HFFc6 (cell line): ENCODE data around the gene MNX1. TPM values are rescaled to one million over a fixed set of nuclear protein-coding genes. Genes with fewer than 3 reads are reported as not detected.

Experiments
- DNase-seq: peaks from one replicate; pipeline ENCODE4 v3.0.0-alpha.2; 2018
- H3K27ac Mint-ChIP-seq: 2 replicates; pipeline ENCODE4 v1.8.0; 2020; ENCODE audit warnings: mild to moderate bottlenecking, mixed read lengths
- H3K27me3 Mint-ChIP-seq: 2 replicates; pipeline ENCODE4 v1.8.0; 2021; ENCODE audit warnings: mild to moderate bottlenecking, moderate library complexity, mixed read lengths; ENCODE audit not compliant: insufficient read depth
- H3K36me3 Mint-ChIP-seq: 2 replicates; pipeline ENCODE4 v1.8.0; 2021; ENCODE audit warnings: low read depth, mixed read lengths
- H3K4me1 Mint-ChIP-seq: 2 replicates; pipeline ENCODE4 v1.8.0; 2020; ENCODE audit warnings: low read depth, mixed read lengths
- H3K4me3 Mint-ChIP-seq: 2 replicates; pipeline ENCODE4 v1.8.0; 2020; ENCODE audit warnings: mild to moderate bottlenecking, moderate library complexity, mixed read lengths
- H3K9me3 Mint-ChIP-seq: 2 replicates; pipeline ENCODE4 v1.8.0; 2020; ENCODE audit warnings: mild to moderate bottlenecking, mixed read lengths
- CTCF ChIP-seq: fragments of 200-600 bp; sonication (generic); IDR thresholded peaks from 2 replicates; pipeline ENCODE4 v1.5.0; 2021; ENCODE audit warnings: antibody characterized with exemption, mild to moderate bottlenecking
- total RNA-seq, 6 experiments: library from RNA; stranded (reverse); fragmentation: NEBNext Ultra II Directional; extraction: Animal tissue kit (Norgen Biotek cat#: 25700); gene quantifications; 2 replicates in 1 of 6; 3 replicates in 5 of 6; pipeline ENCODE4 v1.2.3, GENCODE V29; 2021

MNX1 gene
- total RNA-seq, 6 experiments from 2014 or later: not detected

DNA sequence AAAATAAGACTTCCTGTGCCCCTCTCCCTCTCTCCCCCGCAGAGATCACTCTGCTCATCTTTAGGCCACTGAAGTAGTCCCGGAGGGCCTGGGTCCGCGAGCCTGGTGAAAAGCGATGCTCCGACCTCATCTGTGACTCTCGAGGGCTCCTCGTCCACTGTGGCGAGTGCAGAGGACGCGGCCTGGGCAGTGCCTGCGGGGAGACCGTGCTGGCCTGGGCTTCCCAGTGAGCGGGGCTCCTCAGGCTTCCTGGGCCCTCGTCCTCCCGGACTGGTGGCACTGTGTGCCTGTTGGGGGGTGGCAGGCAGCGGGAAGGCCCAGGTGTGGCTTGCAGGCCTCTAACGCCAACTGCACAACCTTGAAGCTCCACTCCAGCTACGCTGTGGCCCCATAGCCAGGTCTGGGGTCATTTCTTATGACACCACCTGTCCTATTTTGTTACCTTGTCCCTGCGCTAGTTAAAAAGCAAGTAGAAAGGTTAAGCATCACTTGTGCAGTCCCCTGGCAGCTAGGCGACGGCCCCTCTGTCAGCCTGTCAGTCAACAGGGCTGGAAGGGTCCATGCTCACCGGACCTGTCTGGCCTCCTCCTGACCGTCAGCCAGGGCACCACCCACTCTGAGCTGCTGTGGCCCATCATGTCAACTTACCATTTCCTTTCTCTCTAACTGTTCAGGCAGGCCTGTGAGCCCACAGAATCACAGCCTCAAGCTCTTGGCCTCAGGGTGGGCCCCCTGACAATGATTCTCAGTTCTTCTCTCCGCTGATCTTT is 20.5 kb downstream of the MNX1 start:
- Mint-ChIP-seq H3K36me3 (no peaks in the 10 kb centered on the region), H3K9me3 (no peaks in the 10 kb centered on the region), H3K4me3 (no peak overlapping the region), H3K4me1 (no peaks in the 10 kb centered on the region; the same call in 1 of the 2 replicates), H3K27me3 (peaks cover 15% of the 10 kb centered on the region), H3K27ac (no peak overlapping the region)
- no peak for TF ChIP-seq CTCF
- no peak for DNase-seq

DNA sequence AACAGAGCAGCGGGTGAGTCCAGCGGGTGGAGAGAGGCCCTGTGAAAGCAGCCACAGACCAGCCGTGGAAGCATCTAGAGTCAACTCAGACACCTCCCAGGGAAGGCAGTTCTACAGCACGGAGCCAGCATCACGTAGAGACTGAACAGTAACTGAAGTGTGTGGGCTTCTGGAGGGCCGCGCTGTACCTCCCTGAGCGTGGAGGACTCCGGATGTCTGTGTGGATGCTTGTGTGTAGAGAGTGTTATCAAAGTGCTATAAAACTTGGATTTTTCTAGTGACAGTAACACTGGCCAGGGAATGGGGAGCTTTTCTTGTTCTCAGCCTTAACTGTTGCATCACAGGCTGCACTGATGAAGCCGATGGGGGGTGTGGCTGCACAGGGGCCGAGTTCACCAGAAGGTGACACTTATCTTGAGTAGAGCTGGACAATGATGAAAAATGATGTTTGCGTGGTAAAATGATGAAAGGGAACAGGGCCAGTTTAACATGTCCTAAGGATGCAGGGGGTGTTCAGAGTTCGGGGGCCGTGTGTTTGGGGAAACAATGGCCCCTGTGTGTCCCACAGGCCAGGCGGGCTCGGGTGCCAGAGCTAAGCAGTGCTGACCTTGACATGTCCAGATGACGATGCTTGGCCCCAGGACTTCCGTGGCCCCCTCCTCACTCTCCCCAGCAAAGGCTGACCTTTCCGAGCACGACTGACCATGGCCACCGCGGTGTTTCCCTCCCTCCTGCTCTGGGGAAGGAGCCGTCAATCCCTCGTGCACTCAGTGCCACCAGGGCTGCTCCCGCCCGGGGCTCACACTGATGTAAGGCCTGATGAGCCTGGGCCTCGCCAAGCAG is 21.9 kb downstream of the MNX1 start:
- Mint-ChIP-seq H3K27ac (no peak overlapping the region), H3K4me1 (peaks cover 10% of the 10 kb centered on the region), H3K27me3 (peaks cover 15% of the 10 kb centered on the region), H3K4me3 (no peak overlapping the region), H3K9me3 (no peaks in the 10 kb centered on the region), H3K36me3 (no peaks in the 10 kb centered on the region)
- DNase-seq: no peak
- no peak for TF ChIP-seq CTCF

- TF ChIP-seq CTCF: no peak
- peaks cover 8% of the 10 kb centered on the region; the same call in 1 of the 2 replicates for H3K27me3 Mint-ChIP-seq
- no peak overlapping the region for H3K27ac Mint-ChIP-seq
- H3K36me3 Mint-ChIP-seq: no peaks in the 10 kb centered on the region
- no peak overlapping the region for H3K4me3 Mint-ChIP-seq
- peaks cover 10% of the 10 kb centered on the region for H3K4me1 Mint-ChIP-seq
- no peaks in the 10 kb centered on the region for H3K9me3 Mint-ChIP-seq
- no peak for DNase-seq
Observed at GRCh38 chr7:156986378-156986777, 24.1 kb downstream of the MNX1 start.

DNA sequence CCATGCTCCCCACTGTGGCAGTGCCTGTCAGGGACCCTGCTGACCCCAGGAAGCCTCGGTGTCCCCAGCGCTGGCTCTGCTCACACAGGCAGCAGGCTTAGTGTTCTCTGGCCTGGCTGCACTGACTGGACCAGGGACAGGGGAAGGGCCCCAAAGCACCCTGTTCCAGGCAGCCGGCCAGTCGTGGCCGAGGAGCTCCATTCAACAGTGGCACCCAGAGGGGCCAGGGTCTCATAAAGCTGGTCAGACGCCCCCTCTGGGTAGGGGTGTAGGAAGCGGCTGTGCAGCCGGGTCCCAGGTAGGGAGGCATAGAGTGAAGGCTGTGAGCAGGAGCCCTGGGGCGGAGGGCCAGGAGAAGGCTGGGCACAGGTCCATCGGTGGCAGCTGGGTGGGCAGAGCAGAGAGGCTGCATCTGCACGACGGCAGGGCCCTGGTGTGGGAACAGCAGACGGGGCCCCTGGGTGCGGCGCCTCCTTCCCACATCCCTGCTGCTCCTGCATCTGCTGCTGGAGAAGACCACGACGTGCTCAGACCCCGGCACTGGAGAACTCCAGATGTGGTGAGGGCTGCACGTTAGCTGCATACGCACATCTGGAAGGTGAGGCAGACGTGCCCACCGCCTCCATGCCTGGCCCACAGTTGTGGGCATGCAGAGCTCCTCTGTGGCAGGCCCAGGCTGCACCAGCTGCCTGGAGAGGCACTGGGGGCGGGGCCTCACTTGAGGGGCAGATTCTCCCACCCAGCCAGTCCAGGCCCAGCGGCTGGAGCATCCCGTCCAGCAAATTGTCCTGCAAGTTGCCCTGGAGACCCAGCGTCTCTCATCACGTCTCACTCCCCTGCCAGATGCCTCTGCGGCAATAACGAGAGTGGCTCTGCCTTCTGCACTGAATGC is 25.1 kb downstream of the MNX1 start:
- H3K27me3 Mint-ChIP-seq: peaks cover 6% of the 10 kb centered on the region; the same call in 1 of the 2 replicates
- TF ChIP-seq CTCF: 0 out of 2 replicates have a peak, but pooled peaks have one; percentile 11

More for the DNA sequence above, 25.1 kb downstream of the MNX1 start:
- H3K36me3 Mint-ChIP-seq: no peaks in the 10 kb centered on the region
- peaks cover 10% of the 10 kb centered on the region for H3K4me1 Mint-ChIP-seq
- no peak for DNase-seq
- no peak overlapping the region for H3K4me3 Mint-ChIP-seq
- H3K27ac Mint-ChIP-seq: no peak overlapping the region
- no peaks in the 10 kb centered on the region for H3K9me3 Mint-ChIP-seq
